SU-DHL-6 (cell line): ENCODE data around the gene HNRNPAB.

Experiments used
- H2AFZ ChIP-seq: fragments of 200-600 bp; sonication (generic); 2 replicates; pipeline ENCODE4 v1.6.1; 2014; ENCODE audit warnings: low read depth, mild to moderate bottlenecking, moderate library complexity, mixed read lengths, antibody characterized with exemption, low read length; ENCODE audit not compliant: severe bottlenecking
- H3F3A ChIP-seq: fragments of 200-600 bp; shearing (Covaris generic); 2 replicates; pipeline ENCODE4 v1.6.0; 2016; ENCODE audit warnings: antibody characterized with exemption, mild to moderate bottlenecking; ENCODE audit not compliant: insufficient read depth
- H3K27ac ChIP-seq: fragments of 200-600 bp; sonication (generic); 2 replicates; pipeline ENCODE4 v1.5.1; 2016; ENCODE audit warnings: low read depth, mild to moderate bottlenecking, low read length, moderate library complexity, mixed read lengths
- H3K27me3 ChIP-seq: fragments of 200-600 bp; sonication (generic), shearing (Covaris generic); 2 replicates; pipeline ENCODE4 v1.6.0; 2014; ENCODE audit warnings: mild to moderate bottlenecking, low read length
- H3K36me3 ChIP-seq: fragments of 200-600 bp; sonication (generic); 2 replicates; pipeline ENCODE4 v1.6.1; 2014; ENCODE audit warnings: mild to moderate bottlenecking, low read length, mixed read lengths
- H3K4me2 ChIP-seq: fragments of 300-600, 200-600 bp; shearing (Covaris generic), sonication (generic); 2 replicates; pipeline ENCODE4 v1.6.0; 2014; ENCODE audit warnings: low read length, low read depth, mild to moderate bottlenecking; ENCODE audit not compliant: poor library complexity, severe bottlenecking
- H3K4me3 ChIP-seq: fragments of 200-600 bp; sonication (generic); 2 replicates; pipeline ENCODE4 v1.5.1; 2014; ENCODE audit warnings: antibody characterized with exemption, low read length, mild to moderate bottlenecking, mixed read lengths; ENCODE audit not compliant: insufficient read depth, poor library complexity, severe bottlenecking
- H3K79me2 ChIP-seq: fragments of 200-600 bp; sonication (generic); 2 replicates; pipeline ENCODE4 v1.6.1; 2014; ENCODE audit warnings: mild to moderate bottlenecking, low read length, moderate library complexity; ENCODE audit not compliant: insufficient read depth
- H3K9ac ChIP-seq: fragments of 200-600 bp; sonication (generic); 2 replicates; pipeline ENCODE4 v1.7.0; 2014; ENCODE audit warnings: mild to moderate bottlenecking, low read length
- H3K9me2 ChIP-seq: fragments of 200-600 bp; sonication (generic); replicated peaks from 2 replicates; pipeline ENCODE4 v1.6.1; 2014; ENCODE audit warnings: low read length; ENCODE audit not compliant: insufficient read depth
- H3K9me3 ChIP-seq: fragments of 200-600 bp; sonication (generic); 2 replicates; pipeline ENCODE4 v1.6.1; 2014; ENCODE audit warnings: low read length, mixed read lengths; ENCODE audit not compliant: insufficient read depth
- H4K20me1 ChIP-seq: fragments of 200-600 bp; sonication (generic); 2 replicates; pipeline ENCODE4 v1.6.1; 2014; ENCODE audit warnings: low read depth, mild to moderate bottlenecking, antibody characterized with exemption, low read length, moderate library complexity, mixed read lengths
- EZH2phosphoT487 ChIP-seq: fragments of 200-600 bp; sonication (generic), shearing (Covaris generic); conservative IDR thresholded peaks from 2 replicates; pipeline ENCODE4 v1.6.1; 2018; ENCODE audit warnings: mild to moderate bottlenecking, antibody characterized with exemption, low read length, moderate library complexity, mixed read lengths
- TF ChIP-seq, protein P1 (sequence below): fragments of 200-600 bp; sonication (generic); IDR thresholded peaks from one replicate; pipeline ENCODE4 v1.5.1; 2017; ENCODE audit warnings: antibody characterized with exemption, mild to moderate bottlenecking, low read length, moderate library complexity; ENCODE audit not compliant: insufficient read depth, poor library complexity, severe bottlenecking

The HNRNPAB gene

DNA sequence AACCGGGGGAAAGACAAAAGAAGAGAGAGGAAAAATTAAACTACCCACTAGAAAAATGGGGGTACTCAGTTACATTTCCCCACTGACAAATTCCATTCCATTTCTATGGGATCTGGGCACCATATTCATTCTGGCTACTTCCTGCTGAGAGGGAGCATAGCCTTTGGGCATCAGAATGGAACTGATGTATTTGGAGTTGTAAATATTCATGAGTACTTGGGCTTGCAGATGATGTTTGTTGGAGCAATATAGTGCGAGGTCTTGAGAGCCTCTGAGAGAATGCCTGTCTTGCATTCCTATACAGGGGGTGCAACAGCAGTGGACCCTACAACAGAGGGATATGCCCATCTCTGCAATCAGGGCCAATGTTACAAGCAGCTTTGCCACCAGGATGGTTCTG is 33.9 kb upstream of the HNRNPAB start:
- Histone ChIP-seq H3K4me2 (no peak overlapping the region), H4K20me1 (no peaks in the 10 kb centered on the region), H3K36me3 (no peaks in the 10 kb centered on the region), H3K9ac (no peak overlapping the region), H3K27me3 (no peaks in the 10 kb centered on the region), H3K9me2 (no peaks in the 10 kb centered on the region), H2AFZ (no peak overlapping the region), H3K79me2 (no peaks in the 10 kb centered on the region), H3K9me3 (no peaks in the 10 kb centered on the region), H3K4me3 (no peak overlapping the region), H3F3A (no peaks in the 10 kb centered on the region), H3K27ac (no peak overlapping the region)
- TF ChIP-seq, protein P1, sequence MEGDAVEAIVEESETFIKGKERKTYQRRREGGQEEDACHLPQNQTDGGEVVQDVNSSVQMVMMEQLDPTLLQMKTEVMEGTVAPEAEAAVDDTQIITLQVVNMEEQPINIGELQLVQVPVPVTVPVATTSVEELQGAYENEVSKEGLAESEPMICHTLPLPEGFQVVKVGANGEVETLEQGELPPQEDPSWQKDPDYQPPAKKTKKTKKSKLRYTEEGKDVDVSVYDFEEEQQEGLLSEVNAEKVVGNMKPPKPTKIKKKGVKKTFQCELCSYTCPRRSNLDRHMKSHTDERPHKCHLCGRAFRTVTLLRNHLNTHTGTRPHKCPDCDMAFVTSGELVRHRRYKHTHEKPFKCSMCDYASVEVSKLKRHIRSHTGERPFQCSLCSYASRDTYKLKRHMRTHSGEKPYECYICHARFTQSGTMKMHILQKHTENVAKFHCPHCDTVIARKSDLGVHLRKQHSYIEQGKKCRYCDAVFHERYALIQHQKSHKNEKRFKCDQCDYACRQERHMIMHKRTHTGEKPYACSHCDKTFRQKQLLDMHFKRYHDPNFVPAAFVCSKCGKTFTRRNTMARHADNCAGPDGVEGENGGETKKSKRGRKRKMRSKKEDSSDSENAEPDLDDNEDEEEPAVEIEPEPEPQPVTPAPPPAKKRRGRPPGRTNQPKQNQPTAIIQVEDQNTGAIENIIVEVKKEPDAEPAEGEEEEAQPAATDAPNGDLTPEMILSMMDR, result no peak
- TF ChIP-seq EZH2phosphoT487, result no peak

DNA sequence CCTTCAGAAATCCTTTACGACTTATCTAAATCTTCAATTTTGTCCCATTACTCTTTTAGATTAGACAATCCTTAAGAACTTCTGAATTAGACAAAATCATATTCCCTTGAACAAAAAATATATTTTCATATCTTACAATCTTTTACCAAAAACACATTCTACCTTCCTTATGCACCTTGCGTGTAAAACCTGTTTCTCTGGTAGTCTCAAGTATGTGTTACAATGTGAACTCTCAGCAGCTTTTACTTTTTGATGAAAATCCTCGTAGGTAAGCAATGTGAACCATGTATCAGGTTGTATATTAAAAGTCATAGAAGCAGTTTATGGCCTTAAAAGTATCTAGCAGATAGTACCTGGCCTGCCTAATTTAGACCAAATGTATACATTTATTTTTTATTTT is 29.9 kb upstream of the HNRNPAB start:
- H3F3A ChIP-seq, result no peaks in the 10 kb centered on the region

DNA sequence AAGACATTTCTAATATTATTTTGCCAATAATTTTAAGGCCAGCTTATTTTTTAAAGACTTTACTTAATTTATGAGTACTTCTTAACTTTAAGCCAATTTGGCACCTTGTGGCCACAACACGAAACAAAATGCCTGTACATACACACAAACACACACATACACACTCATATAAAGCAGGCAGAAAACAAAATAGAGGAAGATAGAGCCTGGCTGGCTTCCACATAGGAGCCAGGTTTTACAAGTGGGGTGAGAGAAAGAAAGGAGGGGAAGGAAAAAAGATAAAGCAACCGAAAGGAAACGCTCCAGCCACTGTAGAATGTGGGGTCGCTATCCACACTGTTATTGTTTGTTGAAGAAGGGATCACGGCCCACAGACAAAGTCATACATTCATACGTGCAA is 27.5 kb upstream of the HNRNPAB start:
- TF ChIP-seq EZH2phosphoT487, result no peak
- TF ChIP-seq, protein P1, result no peak
- no peak overlapping the region for H3K4me3 ChIP-seq
- no peaks in the 10 kb centered on the region for H3K9me2 ChIP-seq
- no peaks in the 10 kb centered on the region for H3K36me3 ChIP-seq
- no peak overlapping the region for H3K9ac ChIP-seq
- no peak overlapping the region for H3K27ac ChIP-seq
- H3K4me2 ChIP-seq, result no peak overlapping the region
- no peak overlapping the region for H2AFZ ChIP-seq
- no peaks in the 10 kb centered on the region for H3K27me3 ChIP-seq
- no peaks in the 10 kb centered on the region for H3K9me3 ChIP-seq
- no peaks in the 10 kb centered on the region for H4K20me1 ChIP-seq
- H3F3A ChIP-seq, result no peaks in the 10 kb centered on the region
- H3K79me2 ChIP-seq, result no peaks in the 10 kb centered on the region

More for the DNA sequence above, 29.9 kb upstream of the HNRNPAB start:
- H3K9ac ChIP-seq, result no peak overlapping the region
- no peaks in the 10 kb centered on the region for H3K27me3 ChIP-seq
- no peaks in the 10 kb centered on the region for H3K9me3 ChIP-seq
- H3K9me2 ChIP-seq, result no peaks in the 10 kb centered on the region
- TF ChIP-seq, protein P1, result no peak
- TF ChIP-seq EZH2phosphoT487, result no peak
- H2AFZ ChIP-seq, result no peak overlapping the region
- H3K36me3 ChIP-seq, result no peaks in the 10 kb centered on the region
- H3K4me2 ChIP-seq, result no peak overlapping the region
- H3K27ac ChIP-seq, result no peak overlapping the region
- H4K20me1 ChIP-seq, result no peaks in the 10 kb centered on the region
- no peaks in the 10 kb centered on the region for H3K79me2 ChIP-seq
- no peak overlapping the region for H3K4me3 ChIP-seq

DNA sequence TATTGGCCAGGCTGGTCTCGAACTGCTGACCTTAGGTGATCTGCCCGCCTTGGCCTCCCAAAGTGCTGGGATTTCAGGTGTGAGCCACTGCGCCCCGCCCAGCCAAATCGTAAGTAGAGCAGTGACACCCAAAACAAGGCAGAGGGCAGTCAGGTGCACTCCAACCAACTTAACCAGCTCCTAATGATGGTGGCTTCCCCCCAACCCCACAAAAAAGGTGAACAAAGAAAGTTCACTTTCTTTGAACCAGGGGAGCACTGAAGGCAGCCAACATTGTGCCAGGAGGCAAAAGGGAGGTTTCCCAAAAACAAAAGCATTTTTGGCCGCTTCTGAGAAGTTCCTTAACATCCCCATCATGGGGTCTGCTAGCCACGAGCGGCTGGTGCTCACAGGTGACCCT is 26.8 kb upstream of the HNRNPAB start:
- Histone ChIP-seq H3K9me2 (no peaks in the 10 kb centered on the region), H2AFZ (no peak overlapping the region), H3K27ac (no peak overlapping the region), H3F3A (no peaks in the 10 kb centered on the region), H3K4me2 (no peak overlapping the region), H3K27me3 (no peaks in the 10 kb centered on the region), H3K9ac (no peak overlapping the region), H4K20me1 (no peaks in the 10 kb centered on the region), H3K9me3 (no peaks in the 10 kb centered on the region), H3K79me2 (no peaks in the 10 kb centered on the region), H3K4me3 (no peak overlapping the region), H3K36me3 (no peaks in the 10 kb centered on the region)
- TF ChIP-seq, protein P1, result no peak
- no peak for TF ChIP-seq EZH2phosphoT487
